Endometrial microvascular endothelial cells (primary cell): ENCODE measurements around the gene CEP128. TPM values are rescaled to one million over a fixed set of nuclear protein-coding genes. Genes with fewer than 3 reads are reported as not detected.

Source experiments
- in situ Hi-C: cut with HindIII; loops from 2 replicates; pipeline ENCODE4 v1.10.0; 2017; ENCODE audit warnings: low sequenced_read_pairs, low pct_unique_long_range_greater_than_20kb; ENCODE audit errors: inconsistent ontology term
- total RNA-seq: library from RNA; depleted of rRNA; stranded (reverse); fragments of >200 nt; gene quantifications from one replicate; pipeline ENCODE4 v1.2.3, GENCODE V29; 2015; ENCODE audit errors: inconsistent ontology term

Gene CEP128
- 5.4 TPM for total RNA-seq

DNA sequence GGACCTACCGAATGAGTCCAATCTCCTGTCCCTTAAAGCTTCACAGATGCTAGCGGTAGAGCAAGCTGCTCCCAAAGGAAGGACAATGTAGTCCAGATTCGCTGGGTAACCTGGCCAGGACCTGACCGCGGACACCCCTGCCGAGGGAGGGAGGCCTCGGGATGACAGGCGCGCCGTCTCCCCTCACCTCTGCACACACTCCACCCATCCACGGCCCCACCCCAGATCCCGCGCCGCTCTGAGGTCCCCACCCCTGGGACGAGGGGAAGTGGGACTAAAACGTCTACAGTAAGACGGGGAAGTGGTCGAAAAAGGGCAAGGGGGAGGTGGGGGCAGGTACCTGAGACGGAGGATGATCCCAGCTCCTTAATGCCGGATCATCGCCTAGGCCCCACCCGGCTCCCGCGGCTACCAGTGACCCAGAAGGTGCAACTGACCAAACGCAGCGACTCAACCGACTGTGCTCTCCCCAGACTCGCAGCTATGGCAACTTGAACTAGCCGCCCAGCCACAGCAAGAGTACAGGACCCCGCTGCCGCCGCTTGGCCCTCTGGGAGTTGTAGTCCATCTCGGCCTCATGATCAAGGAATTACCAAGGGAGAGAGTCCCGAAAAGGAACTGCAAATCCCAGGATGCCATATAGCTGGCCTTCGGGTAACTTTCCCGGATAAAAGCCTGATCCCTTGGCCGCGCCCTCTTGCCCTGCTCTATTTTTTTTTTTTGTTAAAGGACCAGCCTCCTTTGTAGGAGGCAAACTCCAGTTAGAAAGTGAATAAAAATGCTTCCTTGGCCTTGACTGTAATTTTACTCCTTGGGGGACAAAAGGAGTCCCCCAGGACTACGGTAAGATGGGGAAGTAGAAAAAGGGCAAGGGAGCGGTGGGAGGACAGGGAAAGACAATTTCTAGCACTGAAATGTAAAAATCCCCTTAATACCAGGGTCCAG lies at the start of gene CEP128:
TSS of gene CEP128 (minus strand) at position 498 of the 945 bp plus-strand sequence.
- in situ Hi-C loops = no loop called here

DNA sequence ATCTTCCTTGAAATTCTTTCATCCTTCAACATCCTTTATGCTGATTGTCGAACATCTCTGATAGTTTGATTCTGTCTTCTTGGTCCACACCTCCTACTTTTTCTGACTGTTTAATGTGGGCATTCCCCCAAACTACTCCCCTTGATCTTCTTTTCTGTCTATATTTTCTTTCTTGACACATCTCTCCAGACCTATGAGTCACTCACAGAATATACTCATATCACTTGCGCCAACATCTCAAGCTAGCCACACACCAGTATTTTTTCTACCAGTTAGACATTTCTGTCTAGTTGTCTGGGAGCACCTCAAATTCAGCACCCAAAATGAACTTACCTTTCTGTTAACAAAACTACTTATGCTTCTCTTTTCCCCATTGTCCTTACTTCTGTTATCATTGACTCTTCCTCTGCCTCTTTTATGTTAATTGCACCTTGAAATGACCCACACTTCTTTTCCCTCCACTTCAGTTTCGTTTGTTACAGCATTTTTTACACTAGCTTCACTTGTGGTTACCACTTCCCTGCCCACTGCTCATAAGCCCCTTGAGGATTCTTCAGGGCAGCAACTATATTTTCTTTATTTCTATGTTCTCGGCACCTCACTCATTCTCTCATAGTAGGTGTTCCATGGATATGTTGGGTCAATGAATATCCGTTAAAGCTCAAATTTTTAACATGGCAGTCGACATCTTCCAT lies 47.3 kb upstream of the CEP128 start:
- in situ Hi-C loops = no loop called here

DNA sequence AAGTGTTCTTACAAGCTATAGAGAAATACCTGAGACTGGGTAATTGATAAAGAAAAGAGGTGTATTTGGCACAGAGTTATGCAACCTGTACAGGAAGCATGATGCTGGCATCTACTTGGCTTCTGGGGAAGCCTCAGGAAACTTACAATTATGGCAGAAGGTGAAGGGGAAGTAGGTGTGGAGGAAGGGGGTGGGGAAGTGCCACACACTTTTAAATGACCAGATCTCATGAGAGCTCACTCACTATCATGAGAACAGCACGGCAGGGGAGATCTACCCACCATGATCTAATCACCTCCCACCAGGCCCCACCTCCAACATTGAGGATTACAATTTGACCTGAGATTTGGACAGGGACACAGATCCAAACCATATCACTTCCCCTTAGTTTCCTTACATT lies 46.7 kb upstream of the CEP128 start:
- in situ Hi-C loops = no loop called here

DNA sequence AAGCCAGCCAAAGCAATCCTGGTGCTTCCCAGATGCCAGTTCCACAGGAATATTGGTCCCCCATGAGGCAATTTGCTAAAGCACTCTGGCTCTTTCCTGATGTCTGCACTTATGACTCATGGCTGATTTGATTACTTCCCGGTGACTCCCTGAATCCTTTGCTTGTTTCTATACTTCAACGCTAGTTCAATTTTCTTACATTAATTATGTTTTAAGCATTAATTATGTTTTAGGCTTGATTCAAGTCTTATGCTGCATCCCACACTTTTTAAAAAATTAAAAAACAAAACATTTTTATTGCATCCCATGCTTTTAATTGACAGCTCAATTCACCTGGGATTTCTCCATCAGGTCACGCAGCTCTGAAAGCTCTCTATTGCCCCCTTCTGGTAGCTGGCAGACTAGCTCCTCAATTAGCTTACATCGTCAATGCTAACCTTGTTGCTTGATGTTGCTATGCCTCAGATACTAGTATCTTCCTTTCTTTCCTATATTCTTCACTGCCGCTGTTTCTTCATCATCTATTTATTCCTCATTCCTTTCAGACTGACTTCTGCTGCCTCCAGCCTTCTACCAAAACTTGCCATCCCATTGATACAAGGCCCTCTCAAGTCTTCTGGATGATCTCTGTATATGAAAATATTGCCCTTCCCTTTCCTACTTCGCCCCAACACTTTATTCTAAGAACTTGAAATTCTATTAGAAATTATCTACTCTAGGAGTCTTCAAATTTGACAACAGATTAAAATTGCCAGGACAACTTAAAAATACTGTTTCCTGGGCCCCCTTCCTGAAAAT lies 45.9 kb upstream of the CEP128 start:
- in situ Hi-C loops = no loop called here

DNA sequence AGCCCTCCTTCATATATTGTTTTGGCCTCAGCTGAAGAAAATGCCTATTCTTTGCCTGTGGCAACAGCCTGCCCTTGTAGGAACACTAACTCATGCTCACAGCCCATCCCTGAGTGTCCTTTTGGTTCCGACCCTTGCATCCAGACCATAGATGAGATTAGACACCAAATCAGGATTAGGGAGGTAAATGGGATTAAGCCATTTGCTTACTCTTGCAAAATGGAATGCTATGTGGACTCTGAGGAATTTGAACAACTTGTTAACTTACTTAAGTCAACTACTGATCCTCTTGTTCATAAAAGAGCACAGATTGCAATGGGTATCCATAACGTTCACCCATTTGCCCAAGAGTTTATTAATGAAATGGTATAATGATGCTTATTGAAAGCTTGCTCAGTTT lies 41.2 kb upstream of the CEP128 start:
- in situ Hi-C loops = no loop called here

DNA sequence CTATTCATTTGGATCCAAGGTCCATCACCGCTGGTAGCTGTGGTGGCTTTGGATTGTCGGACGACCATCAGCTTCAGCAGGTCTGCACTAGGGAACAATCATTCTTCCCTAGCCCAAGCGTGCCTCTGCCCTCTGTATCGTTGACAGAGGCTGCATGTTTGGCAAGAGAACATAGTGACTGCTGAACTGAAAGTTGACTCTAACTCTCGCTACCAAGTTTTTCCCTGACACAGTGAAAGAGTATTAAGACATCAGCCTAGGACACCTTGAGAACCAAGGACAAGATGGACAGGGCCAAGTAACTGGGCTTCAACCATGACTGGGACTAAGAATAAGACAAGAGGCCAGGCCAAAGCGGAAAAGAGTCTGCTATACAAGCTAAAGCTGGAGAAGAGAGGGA lies 40.1 kb upstream of the CEP128 start:
- in situ Hi-C loops = no loop called here

DNA sequence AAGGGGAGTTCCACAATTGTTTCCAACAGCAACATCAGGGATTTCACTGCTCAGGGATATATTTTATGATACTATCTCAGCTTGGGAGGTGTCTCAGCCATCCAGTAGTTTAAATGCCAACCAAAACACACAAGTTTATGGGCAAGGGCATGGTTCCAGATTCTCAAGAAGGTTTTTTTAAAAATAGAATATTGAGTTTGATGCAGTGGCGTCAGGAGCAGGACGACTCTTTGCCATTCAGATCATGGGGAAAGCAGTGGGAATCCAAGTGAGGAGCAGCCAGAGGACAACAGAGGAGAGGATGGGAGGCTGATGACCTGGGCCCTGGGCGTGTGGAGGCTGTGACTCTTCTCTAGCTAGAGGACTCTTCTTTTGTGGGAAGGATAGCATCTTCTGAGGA lies 39.6 kb upstream of the CEP128 start:
- in situ Hi-C loops = no loop called here

DNA sequence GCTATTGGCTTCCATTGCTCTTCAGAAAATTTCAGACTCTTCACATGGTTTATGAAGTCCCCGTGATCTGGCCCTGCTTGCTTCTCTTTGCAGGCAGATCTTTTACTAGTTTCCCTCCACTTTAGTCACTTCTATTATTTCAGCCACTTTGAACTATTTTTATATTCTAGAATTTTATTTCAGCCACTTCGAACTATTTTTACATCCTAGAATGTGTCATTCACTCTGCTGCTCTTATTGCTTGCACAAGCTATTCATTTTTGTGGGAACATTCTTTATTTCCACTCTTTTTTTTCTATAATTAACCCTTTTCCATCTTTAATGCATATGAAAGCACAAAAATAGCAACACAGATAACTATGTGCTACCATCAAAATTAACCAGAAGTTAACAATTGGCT lies 38.4 kb upstream of the CEP128 start:
- in situ Hi-C loops = no loop called here

DNA sequence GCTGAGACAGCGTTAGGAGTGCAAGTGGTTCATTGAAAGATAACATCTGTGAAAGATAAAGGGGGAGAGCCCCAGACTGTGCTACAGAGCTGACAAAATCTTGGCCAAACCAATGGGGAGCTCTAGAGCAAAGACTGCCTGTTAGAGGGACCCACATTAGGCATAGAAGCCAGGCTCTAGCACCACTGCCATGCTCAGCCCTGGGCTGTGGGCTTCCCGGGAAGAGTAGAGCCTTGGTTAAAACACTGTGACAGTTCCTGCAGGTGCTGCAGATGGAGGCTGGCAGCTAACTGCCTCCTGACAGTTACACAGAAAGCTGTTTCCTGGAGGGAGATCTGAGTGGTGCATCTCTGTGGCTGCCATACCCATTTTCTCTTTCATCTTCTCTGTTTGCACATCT lies 36.9 kb upstream of the CEP128 start:
- in situ Hi-C loops = no loop called here

DNA sequence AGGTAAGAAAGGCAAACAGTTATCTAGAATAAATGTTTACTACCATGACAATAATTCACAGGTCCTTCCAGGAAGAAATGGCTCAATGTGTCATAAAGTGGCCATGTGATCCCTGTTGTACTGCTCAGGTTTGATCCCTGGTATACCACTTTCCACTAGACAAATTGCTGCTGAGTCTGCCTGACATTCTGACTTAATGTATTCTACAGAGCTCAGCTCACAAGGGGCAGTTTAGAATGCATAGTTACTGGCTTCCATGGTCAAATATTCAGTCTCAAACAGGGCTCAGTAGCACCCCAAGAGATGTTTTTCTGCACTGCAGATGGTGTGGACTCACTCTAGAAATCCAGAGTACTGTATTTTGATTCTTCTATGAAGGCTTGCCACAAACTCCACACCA lies 35.7 kb upstream of the CEP128 start:
- in situ Hi-C loops = no loop called here

DNA sequence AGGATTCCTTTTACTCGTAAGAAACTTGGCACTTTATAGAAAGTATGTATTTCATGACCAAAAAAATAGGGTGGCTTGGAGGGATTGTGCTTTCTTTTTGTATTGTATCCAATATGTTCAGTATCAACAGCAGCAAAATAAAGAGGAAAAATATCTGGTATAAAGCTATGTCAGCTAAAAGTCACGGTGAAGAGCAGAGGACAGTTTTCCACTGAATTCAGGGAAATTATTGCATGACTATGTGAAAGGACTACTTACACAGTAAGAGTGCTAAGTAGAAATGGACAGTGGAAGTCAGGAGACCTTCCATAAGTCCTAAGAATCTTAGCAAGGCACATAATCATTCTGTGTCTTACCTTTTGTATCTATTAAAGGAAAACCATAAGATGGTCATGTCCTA lies 33.1 kb upstream of the CEP128 start:
- in situ Hi-C loops = no loop called here

DNA sequence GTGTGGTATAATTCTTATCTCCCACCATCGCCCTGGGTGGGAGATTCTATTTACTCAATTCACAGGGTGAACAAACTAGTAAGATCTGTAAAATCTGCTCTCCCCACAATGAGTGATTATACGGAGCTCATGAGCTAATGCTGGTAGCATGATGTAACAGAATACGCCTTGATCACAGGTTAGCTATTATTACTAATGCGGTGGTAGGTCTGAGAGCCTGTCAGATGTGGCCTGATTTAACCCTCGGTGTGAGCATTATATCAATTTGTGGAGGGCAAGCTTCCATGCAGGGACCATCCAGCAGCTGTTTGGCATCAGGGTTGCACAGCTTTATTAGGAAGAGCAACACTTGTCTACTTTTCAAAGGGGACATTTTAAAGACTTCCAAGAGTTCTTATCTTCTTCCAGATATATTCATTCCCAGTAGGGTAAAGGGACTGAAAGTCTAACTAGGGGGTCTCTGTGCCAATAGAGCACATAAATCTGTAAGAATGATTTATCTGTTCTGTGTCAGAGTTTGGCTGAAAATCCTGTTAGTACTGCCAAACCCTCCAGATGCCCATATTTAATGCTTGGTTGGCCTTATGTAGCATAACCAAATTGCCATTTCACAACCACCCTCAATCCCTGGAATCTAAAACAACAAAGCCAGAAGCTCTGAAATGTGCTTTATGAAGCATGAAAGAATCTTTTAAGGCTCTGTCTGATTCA lies 32.5 kb upstream of the CEP128 start:
- in situ Hi-C loops = no loop called here

DNA sequence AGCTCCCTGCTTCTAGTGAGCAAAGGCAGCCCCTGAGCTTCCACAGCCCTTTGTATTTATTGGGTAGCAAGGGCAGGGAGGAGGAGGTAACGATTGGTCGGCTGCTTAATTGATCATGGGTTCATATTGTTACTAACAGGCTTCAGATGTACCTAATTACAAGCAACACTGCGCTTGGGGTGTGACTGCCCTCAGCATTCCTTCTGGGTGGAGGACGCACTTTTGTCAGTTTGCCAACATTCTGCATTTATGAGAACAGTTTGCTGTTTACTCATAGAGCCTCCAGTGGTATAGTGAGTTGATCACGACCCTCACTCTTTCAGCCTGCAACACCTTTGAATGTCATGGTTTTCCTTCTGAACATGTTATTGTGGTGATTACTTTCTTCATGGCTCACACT lies 23.5 kb upstream of the CEP128 start:
- in situ Hi-C loops = no loop called here

DNA sequence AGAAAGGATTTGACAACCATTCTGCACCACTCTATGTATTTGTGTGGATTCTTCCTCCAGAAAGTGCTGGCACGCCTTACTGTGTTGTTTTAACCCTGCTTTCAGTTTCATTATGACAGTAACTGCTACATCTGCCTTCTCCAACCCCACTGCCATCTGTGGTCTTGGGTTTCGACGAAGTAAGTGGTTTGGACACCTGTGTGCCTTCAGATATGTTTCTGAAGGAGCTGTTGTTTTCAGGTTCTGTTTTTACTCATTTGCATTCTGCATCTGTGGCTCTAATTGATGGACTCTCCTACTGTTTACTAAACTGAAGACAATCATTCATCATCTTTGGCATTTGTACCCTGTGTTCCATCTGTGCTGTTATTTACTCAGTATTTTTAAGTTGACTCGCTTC lies 18.0 kb upstream of the CEP128 start:
- in situ Hi-C loops = no loop called here

DNA sequence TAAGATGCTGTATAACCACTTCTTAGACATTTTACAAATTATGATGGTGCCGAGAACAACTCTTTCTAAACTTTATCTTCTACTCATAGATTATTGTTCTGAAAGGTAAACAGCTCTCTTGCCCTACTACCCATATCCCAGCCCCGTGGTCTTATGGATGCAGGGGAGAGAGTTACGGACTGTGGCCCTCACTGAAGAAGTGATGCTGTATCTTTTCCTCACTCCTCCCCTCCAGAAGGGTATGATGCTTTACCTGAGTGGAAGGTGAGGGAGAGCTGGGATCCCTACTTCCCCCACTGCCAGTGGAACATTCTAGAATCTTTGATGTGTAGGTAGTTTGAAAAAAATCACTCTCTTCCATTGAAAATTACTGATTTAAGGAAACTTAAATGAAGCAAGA lies 17.4 kb upstream of the CEP128 start:
- in situ Hi-C loops = no loop called here

DNA sequence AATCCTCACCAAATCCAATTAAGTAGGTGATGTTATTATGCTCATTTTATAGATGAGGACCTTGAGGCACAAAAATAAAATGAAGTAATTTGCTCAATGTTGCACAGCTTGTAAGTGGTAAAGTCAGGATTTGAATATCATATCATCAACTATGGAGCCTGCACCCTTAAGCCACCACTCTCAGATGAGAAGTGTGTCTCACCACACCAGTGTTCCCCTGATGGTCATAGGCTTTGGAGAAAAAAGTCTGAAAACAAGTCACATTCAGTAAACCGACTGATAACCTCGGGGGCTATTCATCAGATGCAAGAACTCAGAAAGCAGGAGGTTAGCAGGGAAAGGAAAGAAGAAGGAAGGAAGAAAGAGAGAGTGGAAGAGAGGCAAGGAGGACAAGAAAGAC lies 16.7 kb upstream of the CEP128 start:
- in situ Hi-C loops = no loop called here

DNA sequence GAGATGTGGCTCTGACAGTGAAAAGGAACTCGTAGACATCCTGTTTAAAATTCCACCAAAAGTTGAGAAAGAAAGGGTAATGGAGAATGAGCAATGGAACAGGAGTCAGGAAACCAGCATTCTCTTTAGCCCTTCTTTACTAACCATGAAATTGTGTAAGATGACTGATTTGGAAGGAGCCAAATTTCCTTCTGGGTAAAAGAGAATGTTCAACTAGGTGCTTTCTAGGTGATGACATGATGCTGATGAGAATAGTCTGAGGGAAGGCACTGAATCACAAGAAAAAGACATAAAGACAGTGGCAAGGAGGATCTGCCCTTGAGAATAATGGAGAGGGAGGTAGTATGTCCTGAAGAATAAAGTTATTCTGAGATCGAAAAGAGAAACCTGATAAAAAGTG lies 16.1 kb upstream of the CEP128 start:
- in situ Hi-C loops = no loop called here

DNA sequence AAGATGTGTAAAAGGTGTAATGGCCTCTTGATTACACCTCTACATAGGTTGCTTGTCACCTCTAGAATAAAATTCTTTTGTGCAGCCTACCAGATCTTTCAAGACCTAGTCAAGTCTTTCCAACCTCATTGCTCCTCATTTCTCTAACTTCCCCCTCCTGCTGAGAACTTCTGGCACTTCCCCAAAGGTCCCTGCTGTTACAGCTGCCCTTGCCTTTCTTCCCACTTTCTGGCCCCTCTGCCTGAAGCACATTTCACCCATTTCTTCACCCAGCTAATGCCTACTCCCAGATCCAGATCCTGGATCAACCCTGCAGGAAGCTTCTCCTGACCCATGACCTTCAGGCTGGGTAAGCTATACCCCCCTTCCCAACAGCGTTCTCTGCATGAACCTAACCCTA lies 15.4 kb upstream of the CEP128 start:
- in situ Hi-C loops = no loop called here

DNA sequence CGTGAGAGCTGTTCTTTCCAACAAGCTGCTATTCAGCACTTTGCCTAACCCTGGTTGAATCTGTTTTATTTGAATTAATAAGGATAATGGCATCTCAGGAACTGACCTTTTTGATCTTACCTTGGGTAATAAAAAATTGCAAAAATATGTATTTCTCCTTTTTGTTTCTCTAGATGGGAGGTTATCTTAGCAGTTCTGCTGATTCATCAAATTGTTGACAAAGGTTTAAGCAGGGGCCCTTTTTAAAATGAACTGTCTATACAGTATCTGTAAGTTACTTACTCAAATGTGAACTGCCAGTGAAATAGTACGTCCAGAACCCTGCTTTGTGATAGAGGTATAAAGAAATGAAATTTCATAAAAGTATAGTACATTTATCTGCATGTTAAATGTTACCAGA lies 14.6 kb upstream of the CEP128 start:
- in situ Hi-C loops = no loop called here
